Type B pancreatic cell (in vitro differentiated cells): ENCODE measurements around the gene HPX. TPM values are rescaled to one million over a fixed set of nuclear protein-coding genes. Genes with fewer than 3 reads are reported as not detected.

Experiments used
- DNase-seq: peaks from one replicate; pipeline ENCODE4 v3.0.0; 2021; ENCODE audit warnings: mixed read lengths; ENCODE audit not compliant: unreplicated experiment; ENCODE audit errors: extremely low spot score
- H3K27ac Mint-ChIP-seq: 2 replicates; pipeline ENCODE4 v1.8.0; 2021; ENCODE audit warnings: mild to moderate bottlenecking, mixed read lengths
- H3K27me3 Mint-ChIP-seq: 2 replicates; pipeline ENCODE4 v1.8.0; 2021; ENCODE audit warnings: mixed read lengths
- H3K36me3 Mint-ChIP-seq: 2 replicates; pipeline ENCODE4 v1.8.0; 2021; ENCODE audit warnings: mixed read lengths
- H3K4me1 Mint-ChIP-seq: one replicate; pipeline ENCODE4 v1.8.0; 2021; ENCODE audit warnings: mixed read lengths; ENCODE audit not compliant: unreplicated experiment
- H3K4me3 Mint-ChIP-seq: 2 replicates; pipeline ENCODE4 v1.8.0; 2021; ENCODE audit warnings: mild to moderate bottlenecking, mixed read lengths
- H3K9me3 Mint-ChIP-seq: 2 replicates; pipeline ENCODE4 v1.8.0; 2021; ENCODE audit warnings: mixed read lengths
- total RNA-seq: library from RNA; stranded (reverse); gene quantifications from 2 replicates; pipeline ENCODE4 v1.2.1, GENCODE V29; 2021; ENCODE audit warnings: low replicate concordance
- TF ChIP-seq, protein P1 (sequence below): fragments of 200-600 bp; sonication (generic); conservative IDR thresholded peaks from 2 replicates; pipeline ENCODE4 v1.5.0; 2021; ENCODE audit warnings: antibody characterized with exemption, mild to moderate bottlenecking

The HPX gene
- total RNA-seq, 1 donor from 2014 or later: 1.9 TPM

GRCh38 chr11:6406370-6406769, 34.4 kb downstream of the HPX start:
- Mint-ChIP-seq H3K27ac (no peak overlapping the region), H3K4me1 (no peaks in the 10 kb centered on the region), H3K27me3 (no peaks in the 10 kb centered on the region), H3K36me3 (peaks cover 8% of the 10 kb centered on the region), H3K9me3 (no peaks in the 10 kb centered on the region), H3K4me3 (no peak overlapping the region)
- TF ChIP-seq, protein P1, sequence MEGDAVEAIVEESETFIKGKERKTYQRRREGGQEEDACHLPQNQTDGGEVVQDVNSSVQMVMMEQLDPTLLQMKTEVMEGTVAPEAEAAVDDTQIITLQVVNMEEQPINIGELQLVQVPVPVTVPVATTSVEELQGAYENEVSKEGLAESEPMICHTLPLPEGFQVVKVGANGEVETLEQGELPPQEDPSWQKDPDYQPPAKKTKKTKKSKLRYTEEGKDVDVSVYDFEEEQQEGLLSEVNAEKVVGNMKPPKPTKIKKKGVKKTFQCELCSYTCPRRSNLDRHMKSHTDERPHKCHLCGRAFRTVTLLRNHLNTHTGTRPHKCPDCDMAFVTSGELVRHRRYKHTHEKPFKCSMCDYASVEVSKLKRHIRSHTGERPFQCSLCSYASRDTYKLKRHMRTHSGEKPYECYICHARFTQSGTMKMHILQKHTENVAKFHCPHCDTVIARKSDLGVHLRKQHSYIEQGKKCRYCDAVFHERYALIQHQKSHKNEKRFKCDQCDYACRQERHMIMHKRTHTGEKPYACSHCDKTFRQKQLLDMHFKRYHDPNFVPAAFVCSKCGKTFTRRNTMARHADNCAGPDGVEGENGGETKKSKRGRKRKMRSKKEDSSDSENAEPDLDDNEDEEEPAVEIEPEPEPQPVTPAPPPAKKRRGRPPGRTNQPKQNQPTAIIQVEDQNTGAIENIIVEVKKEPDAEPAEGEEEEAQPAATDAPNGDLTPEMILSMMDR: no peak
- DNase-seq: no peak

- H3K36me3 Mint-ChIP-seq: peaks cover 8% of the 10 kb centered on the region
- no peaks in the 10 kb centered on the region for H3K27me3 Mint-ChIP-seq
- no peak for DNase-seq
- H3K9me3 Mint-ChIP-seq: no peaks in the 10 kb centered on the region
- peak overlapping the region; percentile 3 for H3K27ac Mint-ChIP-seq
- TF ChIP-seq, protein P1: no peak
- no peaks in the 10 kb centered on the region for H3K4me1 Mint-ChIP-seq
- H3K4me3 Mint-ChIP-seq: no peak overlapping the region
These were observed 34.9 kb downstream of the HPX start for GRCh38 chr11:6405846-6406245.

- H3K9me3 Mint-ChIP-seq: no peaks in the 10 kb centered on the region
- no peak overlapping the region for H3K4me3 Mint-ChIP-seq
- no peaks in the 10 kb centered on the region for H3K27me3 Mint-ChIP-seq
- DNase-seq: no peak
- no peaks in the 10 kb centered on the region for H3K4me1 Mint-ChIP-seq
- TF ChIP-seq, protein P1: no peak
- H3K27ac Mint-ChIP-seq: peak overlapping the region; percentile 3
- H3K36me3 Mint-ChIP-seq: peaks cover 8% of the 10 kb centered on the region
These were observed 35.6 kb downstream of the HPX start for GRCh38 chr11:6405052-6405667.

- TF ChIP-seq, protein P1: no peak
- H3K36me3 Mint-ChIP-seq: peaks cover 12% of the 10 kb centered on the region
- H3K27me3 Mint-ChIP-seq: no peaks in the 10 kb centered on the region
- H3K4me3 Mint-ChIP-seq: no peak overlapping the region
- DNase-seq: no peak
- H3K9me3 Mint-ChIP-seq: no peaks in the 10 kb centered on the region
- no peaks in the 10 kb centered on the region for H3K4me1 Mint-ChIP-seq
- no peak overlapping the region for H3K27ac Mint-ChIP-seq
These were observed 36.3 kb downstream of the HPX start for GRCh38 chr11:6404342-6405051.

DNA sequence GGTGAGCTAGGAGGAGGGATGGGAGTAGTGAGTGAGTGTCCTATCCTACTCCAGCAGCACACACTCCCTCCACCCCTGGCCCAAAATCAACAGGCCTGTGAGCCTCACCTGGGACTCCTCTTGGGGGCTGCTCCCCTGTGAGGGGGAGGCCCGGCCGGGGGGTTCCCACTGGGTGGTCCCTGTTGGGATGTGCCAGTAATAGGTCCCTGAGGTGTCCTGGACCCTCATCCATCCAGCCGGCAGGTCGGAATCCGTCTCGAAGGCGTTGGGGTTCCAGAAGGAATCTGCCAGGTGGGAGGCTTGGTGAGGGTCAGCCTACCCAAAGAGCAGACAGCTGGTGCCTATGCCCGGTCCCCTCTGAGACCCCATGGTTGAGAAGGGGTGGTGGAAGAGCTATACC, 37.2 kb downstream of the HPX start:
- TF ChIP-seq, protein P1: no peak
- no peaks in the 10 kb centered on the region for H3K9me3 Mint-ChIP-seq
- no peak overlapping the region for H3K27ac Mint-ChIP-seq
- DNase-seq: no peak
- peaks cover 16% of the 10 kb centered on the region for H3K36me3 Mint-ChIP-seq
- no peaks in the 10 kb centered on the region for H3K27me3 Mint-ChIP-seq
- H3K4me3 Mint-ChIP-seq: no peak overlapping the region
- H3K4me1 Mint-ChIP-seq: no peaks in the 10 kb centered on the region
